ENCODE measurements around the gene GNGT1. TPM values are rescaled to one million over a fixed set of nuclear protein-coding genes. Genes with fewer than 3 reads are reported as not detected.
"Not testable (repeated sequence)": the region's sequence is repeated elsewhere in the genome, so short reads cannot be mapped to it uniquely, and the experiment has no call there.

GNGT1 gene
- total RNA-seq, 2 experiments from 2014 or later: not detected

GRCh38 chr7:93890041-93890463 lies 16.3 kb upstream of the GNGT1 start:
- ChIA-PET POLR2A (no interaction called here), CTCF (no interaction called here)
- no peaks in the 10 kb centered on the region for H3K36me3 Mint-ChIP-seq (ENCODE audit: low read depth)
- no peak for DNase-seq
- H3K27me3 Mint-ChIP-seq: peaks cover 44% of the 10 kb centered on the region
- H3K9me3 Mint-ChIP-seq: no peaks in the 10 kb centered on the region
- H3K27ac Mint-ChIP-seq: no peak overlapping the region
- H3K4me1 Mint-ChIP-seq: peaks cover 10% of the 10 kb centered on the region
- H3K4me3 Mint-ChIP-seq: no peak overlapping the region

GRCh38 chr7:93890464-93891068 lies 15.8 kb upstream of the GNGT1 start, which contains the start of gene TFPI2:
Gene TFPI2, minus strand, starts transcription at chr7:93890753. Its CDS starts 75 bp downstream, at chr7:93890678.
- no peak within 1 kb of the TSS for H3K27ac Mint-ChIP-seq
- ChIA-PET CTCF (no interaction called here), POLR2A (no interaction called here)
- H3K27me3 Mint-ChIP-seq: peaks cover 45% of the 10 kb centered on the region
- DNase-seq: no peak
- no peaks in the 10 kb centered on the region for H3K9me3 Mint-ChIP-seq
- no peak within 1 kb of the TSS for H3K4me3 Mint-ChIP-seq
- H3K4me1 Mint-ChIP-seq: peaks cover 10% of the 10 kb centered on the region
- no peaks in the 10 kb centered on the region for H3K36me3 Mint-ChIP-seq (ENCODE audit: low read depth)

- peaks cover 10% of the 10 kb centered on the region for H3K4me1 Mint-ChIP-seq
- no peak overlapping the region for H3K4me3 Mint-ChIP-seq
- H3K27ac Mint-ChIP-seq: no peak overlapping the region
- DNase-seq: no peak
- H3K36me3 Mint-ChIP-seq (ENCODE audit: low read depth): no peaks in the 10 kb centered on the region
- CTCF ChIA-PET: no interaction called here
- POLR2A ChIA-PET: no interaction called here
- no peaks in the 10 kb centered on the region for H3K9me3 Mint-ChIP-seq
- peaks cover 38% of the 10 kb centered on the region for H3K27me3 Mint-ChIP-seq
Observed at GRCh38 chr7:93894426-93894825, 11.9 kb upstream of the GNGT1 start.

GRCh38 chr7:93894966-93895640 lies 11.3 kb upstream of the GNGT1 start:
- H3K9me3 Mint-ChIP-seq: no peaks in the 10 kb centered on the region
- H3K27me3 Mint-ChIP-seq: peaks cover 32% of the 10 kb centered on the region
- CTCF ChIA-PET: interaction anchor here (1.2 kb wide), 1 partner anchor 9 kb away, joined by 4 read pairs; no protein-coding TSS in a partner anchor
- no peak overlapping the region for H3K27ac Mint-ChIP-seq
- H3K4me3 Mint-ChIP-seq: no peak overlapping the region
- no peaks in the 10 kb centered on the region for H3K36me3 Mint-ChIP-seq (ENCODE audit: low read depth)
- H3K4me1 Mint-ChIP-seq: peaks cover 3% of the 10 kb centered on the region
- POLR2A ChIA-PET: no interaction called here
- no peak for DNase-seq

GRCh38 chr7:93895859-93896600 lies 10.3 kb upstream of the GNGT1 start:
- H3K27ac Mint-ChIP-seq: no peak overlapping the region
- DNase-seq: no peak
- no peaks in the 10 kb centered on the region for H3K4me1 Mint-ChIP-seq
- ChIA-PET POLR2A (no interaction called here), CTCF (interaction anchor here (1.2 to 1.3 kb wide), 2 partner anchors 8 to 191 kb away, joined by 3 to 4 read pairs; no protein-coding TSS in a partner anchor)
- H3K36me3 Mint-ChIP-seq (ENCODE audit: low read depth): no peaks in the 10 kb centered on the region
- H3K27me3 Mint-ChIP-seq: peaks cover 26% of the 10 kb centered on the region
- no peak overlapping the region for H3K4me3 Mint-ChIP-seq
- no peaks in the 10 kb centered on the region for H3K9me3 Mint-ChIP-seq

- ChIA-PET POLR2A (no interaction called here), CTCF (no interaction called here)
- Mint-ChIP-seq H3K9me3 (no peaks in the 10 kb centered on the region), H3K4me1 (no peaks in the 10 kb centered on the region), H3K27me3 (peaks cover 13% of the 10 kb centered on the region), H3K36me3 (ENCODE audit: low read depth) (no peaks in the 10 kb centered on the region), H3K27ac (no peak overlapping the region), H3K4me3 (no peak overlapping the region)
- DNase-seq: no peak
Observed at GRCh38 chr7:93897680-93898079, 8.7 kb upstream of the GNGT1 start.

- Mint-ChIP-seq H3K4me3 (no peak overlapping the region), H3K9me3 (no peaks in the 10 kb centered on the region), H3K36me3 (ENCODE audit: low read depth) (no peaks in the 10 kb centered on the region), H3K27ac (no peak overlapping the region), H3K4me1 (no peaks in the 10 kb centered on the region), H3K27me3 (peaks cover 7% of the 10 kb centered on the region)
- ChIA-PET CTCF (interaction anchor here (0.6 to 1.2 kb wide), 5 partner anchors 11 to 670 kb away, joined by 3 to 11 read pairs (median 3); no protein-coding TSS in a partner anchor), POLR2A (no interaction called here)
- DNase-seq: no peak
Observed at GRCh38 chr7:93902777-93903423, 3.5 kb upstream of the GNGT1 start.

- no peak overlapping the region for H3K27ac Mint-ChIP-seq
- CTCF ChIA-PET: interaction anchor here (0.7 to 1.1 kb wide), 2 partner anchors 12 to 177 kb away, joined by 3 read pairs; no protein-coding TSS in a partner anchor
Observed at GRCh38 chr7:93910076-93910994, 4.0 kb downstream of the GNGT1 start.

GRCh38 chr7:93911242-93911641 lies 4.9 kb downstream of the GNGT1 start:
- H3K27me3 Mint-ChIP-seq; H3K9me3 Mint-ChIP-seq; H3K4me3 Mint-ChIP-seq; DNase-seq; H3K27ac Mint-ChIP-seq; H3K4me1 Mint-ChIP-seq; CTCF ChIA-PET; POLR2A ChIA-PET; H3K36me3 Mint-ChIP-seq (ENCODE audit: low read depth): not testable (repeated sequence)

More at GRCh38 chr7:93910076-93910994, 4.0 kb downstream of the GNGT1 start:
- no peak for DNase-seq
- H3K36me3 Mint-ChIP-seq (ENCODE audit: low read depth): no peaks in the 10 kb centered on the region
- H3K9me3 Mint-ChIP-seq: no peaks in the 10 kb centered on the region
- H3K4me1 Mint-ChIP-seq: no peaks in the 10 kb centered on the region
- H3K4me3 Mint-ChIP-seq: no peak overlapping the region
- peaks cover under 1% of the 10 kb centered on the region for H3K27me3 Mint-ChIP-seq
- POLR2A ChIA-PET: no interaction called here

GRCh38 chr7:93911661-93912060 lies 5.3 kb downstream of the GNGT1 start:
- H3K4me1 Mint-ChIP-seq; H3K27ac Mint-ChIP-seq; H3K9me3 Mint-ChIP-seq; H3K27me3 Mint-ChIP-seq; POLR2A ChIA-PET; DNase-seq; H3K4me3 Mint-ChIP-seq; H3K36me3 Mint-ChIP-seq (ENCODE audit: low read depth); CTCF ChIA-PET: not testable (repeated sequence)

GRCh38 chr7:93913197-93913596 lies 6.8 kb downstream of the GNGT1 start:
- peaks cover 9% of the 10 kb centered on the region for H3K27me3 Mint-ChIP-seq
- H3K4me1 Mint-ChIP-seq: no peaks in the 10 kb centered on the region
- CTCF ChIA-PET: interaction anchor here (0.7 kb wide), 1 partner anchor 11 kb away, joined by 3 read pairs; no protein-coding TSS in a partner anchor
- H3K9me3 Mint-ChIP-seq: no peaks in the 10 kb centered on the region
- no peak overlapping the region for H3K4me3 Mint-ChIP-seq
- H3K27ac Mint-ChIP-seq: no peak overlapping the region
- H3K36me3 Mint-ChIP-seq (ENCODE audit: low read depth): no peaks in the 10 kb centered on the region
- POLR2A ChIA-PET: no interaction called here
- no peak for DNase-seq

GRCh38 chr7:93914581-93915066 lies 8.3 kb downstream of the GNGT1 start:
- H3K36me3 Mint-ChIP-seq (ENCODE audit: low read depth): no peaks in the 10 kb centered on the region
- no peak for DNase-seq
- H3K4me3 Mint-ChIP-seq: no peak overlapping the region
- peaks cover 9% of the 10 kb centered on the region for H3K27me3 Mint-ChIP-seq
- ChIA-PET CTCF (no interaction called here), POLR2A (no interaction called here)
- no peak overlapping the region for H3K27ac Mint-ChIP-seq
- H3K9me3 Mint-ChIP-seq: no peaks in the 10 kb centered on the region
- H3K4me1 Mint-ChIP-seq: no peaks in the 10 kb centered on the region

Measured in activated CD4-positive, alpha-beta memory T cell treated with anti-CD3 and anti-CD28 coated beads, Interleukin-2, amount 10 ng/mL, durations not matched to agents 7 days and 5 days (primary cell).